Esophagus squamous epithelium (tissue), 4 donors: ENCODE measurements around the gene FOXRED2.
"Not testable (repeated sequence)": the region's sequence is repeated elsewhere in the genome, so short reads cannot be mapped to it uniquely, and the experiment has no call there.

ENCODE experiments used
- POLR2A ChIP-seq, 4 donors: fragments of 450-650 bp; IDR thresholded peaks; one replicate each; pipeline ENCODE4 v1.6.1; 2017; ENCODE audit warnings: antibody characterized with exemption in 4 of 4, mild to moderate bottlenecking in 4 of 4, moderate library complexity in 3 of 4
- TF ChIP-seq, protein P1 (sequence below), 6 experiments: fragments of 450-650 bp in 4 of 6; fragments of 200-600 bp in 2 of 6; sonication (generic) in 2 of 6; IDR thresholded peaks; one replicate each; pipeline ENCODE4 v1.5.1; 2016 to 2019; ENCODE audit warnings: antibody characterized with exemption in 6 of 6, mild to moderate bottlenecking in 4 of 6, moderate library complexity in 4 of 6

DNA sequence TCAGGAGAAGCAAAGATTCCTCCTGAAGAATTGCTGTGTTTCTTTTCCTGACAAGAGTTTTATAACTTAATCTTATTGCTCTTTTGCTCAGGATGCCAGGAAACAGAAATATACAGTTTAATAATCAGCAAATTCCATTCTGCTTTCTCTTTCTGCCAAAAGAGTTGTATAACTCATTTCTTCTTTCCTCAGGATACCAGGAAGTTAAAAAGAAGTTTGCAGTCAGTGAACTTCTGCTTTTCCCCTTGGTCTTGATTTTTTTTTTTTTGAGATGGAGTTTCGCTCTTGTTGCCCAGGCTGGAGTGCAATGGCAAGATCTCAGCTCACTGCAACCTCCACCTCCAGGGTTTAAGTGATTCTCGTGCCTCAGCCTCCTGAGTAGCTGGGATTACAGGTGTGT, 13.1 kb upstream of the FOXRED2 start:
- TF ChIP-seq, protein P1, sequence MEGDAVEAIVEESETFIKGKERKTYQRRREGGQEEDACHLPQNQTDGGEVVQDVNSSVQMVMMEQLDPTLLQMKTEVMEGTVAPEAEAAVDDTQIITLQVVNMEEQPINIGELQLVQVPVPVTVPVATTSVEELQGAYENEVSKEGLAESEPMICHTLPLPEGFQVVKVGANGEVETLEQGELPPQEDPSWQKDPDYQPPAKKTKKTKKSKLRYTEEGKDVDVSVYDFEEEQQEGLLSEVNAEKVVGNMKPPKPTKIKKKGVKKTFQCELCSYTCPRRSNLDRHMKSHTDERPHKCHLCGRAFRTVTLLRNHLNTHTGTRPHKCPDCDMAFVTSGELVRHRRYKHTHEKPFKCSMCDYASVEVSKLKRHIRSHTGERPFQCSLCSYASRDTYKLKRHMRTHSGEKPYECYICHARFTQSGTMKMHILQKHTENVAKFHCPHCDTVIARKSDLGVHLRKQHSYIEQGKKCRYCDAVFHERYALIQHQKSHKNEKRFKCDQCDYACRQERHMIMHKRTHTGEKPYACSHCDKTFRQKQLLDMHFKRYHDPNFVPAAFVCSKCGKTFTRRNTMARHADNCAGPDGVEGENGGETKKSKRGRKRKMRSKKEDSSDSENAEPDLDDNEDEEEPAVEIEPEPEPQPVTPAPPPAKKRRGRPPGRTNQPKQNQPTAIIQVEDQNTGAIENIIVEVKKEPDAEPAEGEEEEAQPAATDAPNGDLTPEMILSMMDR (IDR thresholded peaks at IDR 0.05) = not testable (repeated sequence)
- not testable (repeated sequence) for TF ChIP-seq POLR2A (IDR thresholded peaks at IDR 0.05)
